Caco-2 (cell line): ENCODE measurements around the gene SCAPER. TPM values are rescaled to one million over a fixed set of nuclear protein-coding genes. Genes with fewer than 3 reads are reported as not detected.

Experiments used
- Bru-seq: library from RNA; stranded (reverse); fragments of 400-500 nt; gene quantifications from one replicate; lab custom pipeline; 2021; lab: Mats Ljungman, UMichigan
- BruChase-seq, 2 experiments: library from RNA; stranded (reverse); fragments of 400-500 nt; gene quantifications; one replicate each; lab custom pipeline; 2021; lab: Mats Ljungman, UMichigan
- BruUV-seq: library from RNA; stranded (reverse); fragments of 400-500 nt; replicated peaks from 2 replicates; lab custom pipeline; 2021; lab: Mats Ljungman, UMichigan
- CTCF ChIA-PET: fragments of 300-600 bp; sonication (Branson Sonifier 250); formaldehyde crosslinking; loops from one replicate; lab custom pipeline; 2022; ENCODE audit warnings: antibody characterized with exemption; lab: Charles Lee
- POLR2A ChIA-PET: fragments of 300-600 bp; sonication (Branson Sonifier 250); formaldehyde crosslinking; loops from one replicate; lab custom pipeline; 2022; ENCODE audit warnings: antibody characterized with exemption; lab: Charles Lee
- DNase-seq, 2 experiments: peaks; one replicate each; pipeline versions ENCODE4 v3.0.0 to v3.0.0-alpha.2; 2020 to 2022
- H3K27me3 ChIP-seq: replicated peaks from 2 replicates; pipeline ENCODE4 v1.6.0; 2011; ENCODE audit warnings: low read length; ENCODE audit not compliant: control insufficient read depth, insufficient read depth
- H3K36me3 ChIP-seq: 2 replicates; pipeline ENCODE4 v1.5.1; 2011; ENCODE audit warnings: low read length; ENCODE audit not compliant: control insufficient read depth, insufficient read depth
- H3K4me1 ChIP-seq: fragments of 250-450 bp; sonication (Bioruptor Pico); 2 replicates; pipeline ENCODE4 v1.5.1; 2020; ENCODE audit warnings: mild to moderate bottlenecking
- H3K4me3 ChIP-seq: 2 replicates; pipeline ENCODE4 v1.5.1; 2011; ENCODE audit warnings: low read depth, mild to moderate bottlenecking, control low read depth, low read length
- H3K9me3 ChIP-seq: fragments of 250-450 bp; sonication (Bioruptor Pico); 2 replicates; pipeline ENCODE4 v1.5.1; 2020; ENCODE audit warnings: mild to moderate bottlenecking, moderate library complexity
- H3K27ac Mint-ChIP-seq: one replicate; pipeline ENCODE4 v1.8.0; 2022; ENCODE audit warnings: mixed read lengths; ENCODE audit not compliant: unreplicated experiment
- H3K27me3 Mint-ChIP-seq: one replicate; pipeline ENCODE4 v1.8.0; 2022; ENCODE audit warnings: mixed read lengths; ENCODE audit not compliant: insufficient read depth, unreplicated experiment
- H3K36me3 Mint-ChIP-seq: one replicate; pipeline ENCODE4 v1.8.0; 2022; ENCODE audit warnings: mild to moderate bottlenecking, mixed read lengths; ENCODE audit not compliant: insufficient read depth, unreplicated experiment
- H3K4me1 Mint-ChIP-seq: one replicate; pipeline ENCODE4 v1.8.0; 2022; ENCODE audit warnings: low read depth, mixed read lengths; ENCODE audit not compliant: unreplicated experiment
- H3K4me3 Mint-ChIP-seq: one replicate; pipeline ENCODE4 v1.8.0; 2022; ENCODE audit warnings: mild to moderate bottlenecking, moderate library complexity, mixed read lengths; ENCODE audit not compliant: unreplicated experiment
- H3K9me3 Mint-ChIP-seq: one replicate; pipeline ENCODE4 v1.8.0; 2022; ENCODE audit warnings: mixed read lengths; ENCODE audit not compliant: unreplicated experiment
- CTCF ChIP-seq, 2 experiments: fragments of 200-600 bp in 1 of 2; IDR thresholded peaks; 1 replicate in 1 of 2; 2 replicates in 1 of 2; pipeline versions ENCODE4 v1.5.1 to v1.8.0; 2011 to 2022; ENCODE audit warnings: antibody characterized with exemption in 1 of 2, control low read depth in 1 of 2, inconsistent platforms in 1 of 2, low read depth in 1 of 2, low read length in 1 of 2, mild to moderate bottlenecking in 1 of 2, moderate library complexity in 1 of 2; ENCODE audit not compliant: insufficient read depth in 1 of 2, severe bottlenecking in 1 of 2, unreplicated experiment in 1 of 2
- intact Hi-C: fragments of 100-400 bp; cut with micrococcal nuclease; formaldehyde crosslinking; loops from one replicate; pipeline ENCODE4 v1.10.0; 2022; ENCODE audit not compliant: unreplicated experiment
- long read RNA-seq: library from polyadenylated mRNA; stranded (forward); transcript quantifications from one replicate; pipeline ENCODE4 v2.0.0, GENCODE V29; 2022
- total RNA-seq: library from RNA; stranded (reverse); gene quantifications from 2 replicates; pipeline ENCODE4 v1.2.3, GENCODE V29; 2022

Gene SCAPER, protein sequence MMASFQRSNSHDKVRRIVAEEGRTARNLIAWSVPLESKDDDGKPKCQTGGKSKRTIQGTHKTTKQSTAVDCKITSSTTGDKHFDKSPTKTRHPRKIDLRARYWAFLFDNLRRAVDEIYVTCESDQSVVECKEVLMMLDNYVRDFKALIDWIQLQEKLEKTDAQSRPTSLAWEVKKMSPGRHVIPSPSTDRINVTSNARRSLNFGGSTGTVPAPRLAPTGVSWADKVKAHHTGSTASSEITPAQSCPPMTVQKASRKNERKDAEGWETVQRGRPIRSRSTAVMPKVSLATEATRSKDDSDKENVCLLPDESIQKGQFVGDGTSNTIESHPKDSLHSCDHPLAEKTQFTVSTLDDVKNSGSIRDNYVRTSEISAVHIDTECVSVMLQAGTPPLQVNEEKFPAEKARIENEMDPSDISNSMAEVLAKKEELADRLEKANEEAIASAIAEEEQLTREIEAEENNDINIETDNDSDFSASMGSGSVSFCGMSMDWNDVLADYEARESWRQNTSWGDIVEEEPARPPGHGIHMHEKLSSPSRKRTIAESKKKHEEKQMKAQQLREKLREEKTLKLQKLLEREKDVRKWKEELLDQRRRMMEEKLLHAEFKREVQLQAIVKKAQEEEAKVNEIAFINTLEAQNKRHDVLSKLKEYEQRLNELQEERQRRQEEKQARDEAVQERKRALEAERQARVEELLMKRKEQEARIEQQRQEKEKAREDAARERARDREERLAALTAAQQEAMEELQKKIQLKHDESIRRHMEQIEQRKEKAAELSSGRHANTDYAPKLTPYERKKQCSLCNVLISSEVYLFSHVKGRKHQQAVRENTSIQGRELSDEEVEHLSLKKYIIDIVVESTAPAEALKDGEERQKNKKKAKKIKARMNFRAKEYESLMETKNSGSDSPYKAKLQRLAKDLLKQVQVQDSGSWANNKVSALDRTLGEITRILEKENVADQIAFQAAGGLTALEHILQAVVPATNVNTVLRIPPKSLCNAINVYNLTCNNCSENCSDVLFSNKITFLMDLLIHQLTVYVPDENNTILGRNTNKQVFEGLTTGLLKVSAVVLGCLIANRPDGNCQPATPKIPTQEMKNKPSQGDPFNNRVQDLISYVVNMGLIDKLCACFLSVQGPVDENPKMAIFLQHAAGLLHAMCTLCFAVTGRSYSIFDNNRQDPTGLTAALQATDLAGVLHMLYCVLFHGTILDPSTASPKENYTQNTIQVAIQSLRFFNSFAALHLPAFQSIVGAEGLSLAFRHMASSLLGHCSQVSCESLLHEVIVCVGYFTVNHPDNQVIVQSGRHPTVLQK (N-terminal part only)
- total RNA-seq (24.6 and 28.3 TPM in 2 replicates), Bru-seq, nascent RNA (percentile 73 among the genes with signal in this experiment), BruChase-seq, experiment 1, labeled RNA remaining after a 2-hour chase (percentile 60 among the genes with signal in this experiment), BruChase-seq, experiment 2, labeled RNA remaining after a 6-hour chase (percentile 58 among the genes with signal in this experiment)
- long read RNA-seq, full-length matches to known transcripts = 1 of 18 reads
- long read RNA-seq, partial matches to known transcripts = 8 of 18 reads
- long read RNA-seq, other reads (novel, unspliced or antisense) = 9 of 18 reads

GRCh38 chr15:76905013-76905839, at the start of gene SCAPER:
TSS of gene SCAPER (minus strand) at chr15:76905340. CDS start at chr15:76883817, 21,523 bp downstream.
- BruUV-seq = no TSS peak
- peak; percentile 92 to 94 for DNase-seq
- H3K4me3 ChIP-seq = peak within 1 kb of the TSS; percentile 81
- Mint-ChIP-seq H3K27ac (peak within 1 kb of the TSS; percentile 94), H3K9me3 (no peaks in the 10 kb centered on the region), H3K27me3 (no peaks in the 10 kb centered on the region), H3K36me3 (peaks cover 5% of the 10 kb centered on the region), H3K4me3 (peak within 1 kb of the TSS; percentile 86), H3K4me1 (peaks cover 22% of the 10 kb centered on the region)
- no peaks in the 10 kb centered on the region for H3K27me3 ChIP-seq
- peaks cover 31% of the 10 kb centered on the region for H3K4me1 ChIP-seq
- ChIA-PET CTCF (interaction anchor here (1.0 to 1.5 kb wide), 2 partner anchors 26 to 638 kb away, joined by 3 to 4 read pairs; partner anchors contain the start of gene RCN2), POLR2A (interaction anchor here (0.6 to 1.7 kb wide), 3 partner anchors 26 to 569 kb away, joined by 3 to 18 read pairs (median 4); partner anchors contain the start of genes RCN2 and TSPAN3)
- no peaks in the 10 kb centered on the region for H3K9me3 ChIP-seq
- TF ChIP-seq CTCF (IDR thresholded peaks at IDR 0.05; ENCODE audit: insufficient read depth in 1 of 2, low read depth in 1 of 2, low read length in 1 of 2, severe bottlenecking in 1 of 2, unreplicated experiment in 1 of 2) = no peak
- H3K36me3 ChIP-seq = no peaks in the 10 kb centered on the region
- intact Hi-C loops = loop anchor here (1.0 kb wide), 1 partner anchor 26 kb away; the partner anchor contains the start of gene RCN2

DNA sequence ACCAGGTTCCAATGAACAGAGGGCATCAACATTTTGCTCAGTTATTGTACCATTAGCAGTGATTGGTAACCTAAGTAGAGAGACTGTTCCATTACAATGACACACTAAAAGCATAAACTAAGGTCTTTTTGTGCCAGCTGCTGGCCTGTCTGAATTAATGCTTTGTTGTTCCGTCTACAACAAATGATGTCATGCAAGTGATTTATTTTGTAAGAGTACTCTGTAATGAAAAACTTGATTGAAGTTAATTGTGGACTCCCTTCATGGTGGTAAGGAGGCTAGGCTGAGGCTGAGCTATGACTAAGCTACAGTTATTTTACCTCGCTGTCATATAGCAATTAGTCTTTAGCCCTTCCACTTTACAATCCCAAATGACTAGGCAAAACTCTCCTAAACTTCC, 49.6 kb upstream of the SCAPER start:
- Histone ChIP-seq H3K36me3 (no peaks in the 10 kb centered on the region), H3K27me3 (no peaks in the 10 kb centered on the region), H3K4me1 (no peaks in the 10 kb centered on the region), H3K4me3 (no peak overlapping the region), H3K9me3 (no peaks in the 10 kb centered on the region)
- H3K36me3 Mint-ChIP-seq = peaks cover 12% of the 10 kb centered on the region
- no peak for DNase-seq
- H3K4me3 Mint-ChIP-seq = no peak overlapping the region
- TF ChIP-seq CTCF (IDR thresholded peaks at IDR 0.05; ENCODE audit: insufficient read depth in 1 of 2, low read depth in 1 of 2, low read length in 1 of 2, severe bottlenecking in 1 of 2, unreplicated experiment in 1 of 2) = no peak
- CTCF ChIA-PET = interaction anchor here (0.7 kb wide), 1 partner anchor 127 kb away, joined by 7 read pairs; no protein-coding TSS in a partner anchor
- POLR2A ChIA-PET = no interaction called here
- H3K9me3 Mint-ChIP-seq = no peaks in the 10 kb centered on the region
- intact Hi-C loops = no loop called here
- H3K4me1 Mint-ChIP-seq = no peaks in the 10 kb centered on the region
- no TSS peak for BruUV-seq
- no peak overlapping the region for H3K27ac Mint-ChIP-seq
- H3K27me3 Mint-ChIP-seq = no peaks in the 10 kb centered on the region
